HCT116 (cell line): ENCODE results near the gene GORAB. TPM values are rescaled to one million over a fixed set of nuclear protein-coding genes. Genes with fewer than 3 reads are reported as not detected.
A peak's percentile ranks its signal among the peaks of the same experiment; 100 is the strongest.

Experiments
- ATAC-seq: fragments of 200-7000 bp; cut with Tn5 transposase; 2 replicates; pipeline ENCODE4 v1.9.1; 2020; ENCODE audit warnings: mild to moderate bottlenecking, moderate library complexity
- BruUV-seq: library from RNA; stranded (reverse); fragments of 400-500 nt; replicated peaks from 2 replicates; lab custom pipeline; 2021; lab: Mats Ljungman, UMichigan
- CTCF ChIA-PET: fragments of 300-600 bp; sonication (Branson Sonifier 250); formaldehyde crosslinking; loops from one replicate; lab custom pipeline; 2021; ENCODE audit warnings: antibody characterized with exemption; lab: Charles Lee
- POLR2A ChIA-PET: fragments of 300-600, 350-600 bp; sonication (Branson Sonifier 250); formaldehyde crosslinking; loops from one replicate; lab custom pipeline; 2021; ENCODE audit warnings: antibody characterized with exemption; lab: Charles Lee
- RAD21 ChIA-PET, 2 experiments: fragments of 300-600 bp; sonication (Branson Sonifier 250); formaldehyde crosslinking; loops; one replicate each; lab custom pipeline; 2023; ENCODE audit warnings: low total read pairs in 2 of 2; ENCODE audit not compliant: uncharacterized antibody in 2 of 2, unreplicated experiment in 2 of 2, low non-redundant PET in 1 of 2; lab: Charles Lee
- DNase-seq: peaks from one replicate; pipeline ENCODE4 v3.0.0-alpha.2; 2010; ENCODE audit warnings: low read depth, low spot score
- H2AFZ ChIP-seq: fragments of 200-600 bp; shearing (Covaris generic), sonication (generic); 2 replicates; pipeline ENCODE4 v1.6.1; 2017; ENCODE audit warnings: low read depth, mixed run types, mixed read lengths, antibody characterized with exemption, low read length; ENCODE audit not compliant: poor library complexity, severe bottlenecking
- H3K27ac ChIP-seq: 2 replicates; pipeline ENCODE4 v1.5.1; 2012; ENCODE audit warnings: low read depth, low read length
- H3K27me3 ChIP-seq: fragments of 200-600 bp; sonication (generic); 2 replicates; pipeline ENCODE4 v1.6.1; 2016; ENCODE audit warnings: mixed run types, low read length, mixed read lengths; ENCODE audit not compliant: insufficient read depth
- H3K36me3 ChIP-seq, 2 experiments: fragments of 200-500 bp in 1 of 2; fragments of 200-600 bp in 1 of 2; sonication (Bioruptor generic) in 1 of 2; sonication (generic) in 1 of 2; 2 replicates each; pipeline versions ENCODE4 v1.5.1 to v1.6.1; 2014 to 2016; ENCODE audit warnings: low read length in 2 of 2, inconsistent platforms in 1 of 2, mixed read lengths in 1 of 2, mixed run types in 1 of 2; ENCODE audit not compliant: insufficient read depth in 2 of 2, control insufficient read depth in 1 of 2
- H3K4me1 ChIP-seq, 2 experiments: fragments of 200-600 bp in 1 of 2; sonication (generic) in 1 of 2; 2 replicates each; pipeline versions ENCODE4 v1.5.1 to v1.6.1; 2012 to 2017; ENCODE audit warnings: low read length in 2 of 2, inconsistent platforms in 1 of 2, mild to moderate bottlenecking in 1 of 2, mixed read lengths in 1 of 2, mixed run types in 1 of 2, moderate library complexity in 1 of 2; ENCODE audit not compliant: insufficient read depth in 2 of 2, control insufficient read depth in 1 of 2
- H3K4me2 ChIP-seq: fragments of 200-600 bp; sonication (generic); 2 replicates; pipeline ENCODE4 v1.6.1; 2017; ENCODE audit warnings: mixed run types, low read length, mixed read lengths
- H3K4me3 ChIP-seq, 2 experiments: fragments of 200-600 bp in 1 of 2; sonication (generic) in 1 of 2; replicated peaks in 1 of 2; 2 replicates each; pipeline ENCODE4 v1.5.1; 2011 to 2016; ENCODE audit warnings: low read length in 2 of 2, control low read depth in 1 of 2, low read depth in 1 of 2, mild to moderate bottlenecking in 1 of 2, mixed read lengths in 1 of 2, mixed run types in 1 of 2
- H3K79me2 ChIP-seq: fragments of 200-600 bp; sonication (generic); 2 replicates; pipeline ENCODE4 v1.6.1; 2017; ENCODE audit warnings: mild to moderate bottlenecking, mixed run types, low read length, moderate library complexity, mixed read lengths; ENCODE audit not compliant: insufficient read depth
- H3K9ac ChIP-seq: fragments of 200-600 bp; sonication (generic); 2 replicates; pipeline ENCODE4 v1.6.1; 2016; ENCODE audit warnings: low read length, mixed read lengths
- H3K9me2 ChIP-seq: fragments of 200-600 bp; sonication (generic), shearing (Covaris generic); 2 replicates; pipeline ENCODE4 v1.6.1; 2017; ENCODE audit warnings: mixed run types, mild to moderate bottlenecking, moderate library complexity; ENCODE audit not compliant: insufficient read depth
- H3K9me3 ChIP-seq, 2 experiments: fragments of 200-500 bp in 1 of 2; fragments of 200-600 bp in 1 of 2; sonication (Bioruptor generic) in 1 of 2; sonication (generic) in 1 of 2; 2 replicates each; pipeline ENCODE4 v1.6.1; 2014 to 2017; ENCODE audit warnings: low read length in 2 of 2, mixed read lengths in 2 of 2, inconsistent platforms in 1 of 2, low read depth in 1 of 2, mild to moderate bottlenecking in 1 of 2, mixed run types in 1 of 2, moderate library complexity in 1 of 2; ENCODE audit not compliant: control insufficient read depth in 1 of 2, insufficient read depth in 1 of 2
- H4K20me1 ChIP-seq: fragments of 200-600 bp; sonication (generic), shearing (Covaris generic); 2 replicates; pipeline ENCODE4 v1.6.1; 2017; ENCODE audit warnings: mixed run types, mild to moderate bottlenecking, moderate library complexity; ENCODE audit not compliant: insufficient read depth
- JUND ChIP-seq: IDR thresholded peaks from 2 replicates; pipeline ENCODE4 v1.6.1; 2012
- SIN3A ChIP-seq: IDR thresholded peaks from 2 replicates; pipeline ENCODE4 v1.6.1; 2012; ENCODE audit warnings: low read depth
- ZNF274 ChIP-seq: fragments of 200-500 bp; sonication (Bioruptor generic); IDR thresholded peaks from 2 replicates; pipeline ENCODE4 v1.6.1; 2014; ENCODE audit warnings: mild to moderate bottlenecking, low read depth, low read length, inconsistent platforms
- intact Hi-C: fragments of 100-400 bp; cut with micrococcal nuclease; formaldehyde crosslinking; loops from 2 replicates; pipeline ENCODE4 v1.10.0; 2022
- total RNA-seq: library from RNA; stranded (reverse); gene quantifications from one replicate; pipeline ENCODE4 v1.2.1, GENCODE V29; 2021; ENCODE audit not compliant: unreplicated experiment
- TF ChIP-seq, protein P1 (sequence below): IDR thresholded peaks from 2 replicates; pipeline ENCODE4 v1.6.1; 2012; ENCODE audit warnings: low read depth

GORAB gene
- total RNA-seq, 1 experiment from 2014 or later: 7.5 TPM

DNA sequence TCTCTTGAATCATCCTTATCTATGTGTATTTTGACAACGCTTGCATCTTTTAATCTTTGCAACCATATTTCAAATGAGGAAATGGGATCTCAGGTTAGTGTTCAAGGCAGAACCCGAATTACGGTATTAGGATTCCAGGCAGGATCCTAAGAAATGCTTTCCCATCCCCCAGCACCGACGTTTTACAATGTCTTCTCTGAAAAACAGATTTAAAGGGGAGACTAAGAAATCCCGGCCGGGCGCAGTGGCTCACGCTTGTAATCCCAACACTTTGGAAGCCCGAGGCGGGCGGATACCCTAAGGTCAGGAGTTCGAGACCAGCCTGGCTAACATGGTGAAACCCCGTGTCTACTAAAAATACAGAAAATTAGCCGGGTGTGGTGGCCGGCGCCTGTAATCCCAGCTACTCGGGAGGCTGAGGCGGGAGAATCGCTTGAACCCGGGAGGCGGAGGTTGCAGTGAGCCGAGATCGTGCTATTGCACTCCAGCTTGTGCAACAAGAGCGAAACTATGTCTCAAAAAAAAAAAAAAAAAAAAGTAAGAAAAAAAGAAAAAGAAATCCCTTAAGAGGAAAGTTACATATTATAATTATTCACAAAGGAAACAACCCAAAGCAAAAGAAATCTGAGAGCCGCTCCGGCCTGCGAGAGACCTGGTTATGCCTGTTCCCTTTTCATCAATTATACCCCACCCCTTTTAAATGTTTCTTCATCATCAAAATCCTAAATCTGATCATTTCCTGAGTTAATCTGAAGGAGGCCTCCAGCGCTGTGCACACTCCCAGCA, 801 bp upstream of the GORAB start:
- TF ChIP-seq, protein P1, sequence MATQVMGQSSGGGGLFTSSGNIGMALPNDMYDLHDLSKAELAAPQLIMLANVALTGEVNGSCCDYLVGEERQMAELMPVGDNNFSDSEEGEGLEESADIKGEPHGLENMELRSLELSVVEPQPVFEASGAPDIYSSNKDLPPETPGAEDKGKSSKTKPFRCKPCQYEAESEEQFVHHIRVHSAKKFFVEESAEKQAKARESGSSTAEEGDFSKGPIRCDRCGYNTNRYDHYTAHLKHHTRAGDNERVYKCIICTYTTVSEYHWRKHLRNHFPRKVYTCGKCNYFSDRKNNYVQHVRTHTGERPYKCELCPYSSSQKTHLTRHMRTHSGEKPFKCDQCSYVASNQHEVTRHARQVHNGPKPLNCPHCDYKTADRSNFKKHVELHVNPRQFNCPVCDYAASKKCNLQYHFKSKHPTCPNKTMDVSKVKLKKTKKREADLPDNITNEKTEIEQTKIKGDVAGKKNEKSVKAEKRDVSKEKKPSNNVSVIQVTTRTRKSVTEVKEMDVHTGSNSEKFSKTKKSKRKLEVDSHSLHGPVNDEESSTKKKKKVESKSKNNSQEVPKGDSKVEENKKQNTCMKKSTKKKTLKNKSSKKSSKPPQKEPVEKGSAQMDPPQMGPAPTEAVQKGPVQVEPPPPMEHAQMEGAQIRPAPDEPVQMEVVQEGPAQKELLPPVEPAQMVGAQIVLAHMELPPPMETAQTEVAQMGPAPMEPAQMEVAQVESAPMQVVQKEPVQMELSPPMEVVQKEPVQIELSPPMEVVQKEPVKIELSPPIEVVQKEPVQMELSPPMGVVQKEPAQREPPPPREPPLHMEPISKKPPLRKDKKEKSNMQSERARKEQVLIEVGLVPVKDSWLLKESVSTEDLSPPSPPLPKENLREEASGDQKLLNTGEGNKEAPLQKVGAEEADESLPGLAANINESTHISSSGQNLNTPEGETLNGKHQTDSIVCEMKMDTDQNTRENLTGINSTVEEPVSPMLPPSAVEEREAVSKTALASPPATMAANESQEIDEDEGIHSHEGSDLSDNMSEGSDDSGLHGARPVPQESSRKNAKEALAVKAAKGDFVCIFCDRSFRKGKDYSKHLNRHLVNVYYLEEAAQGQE: no peak
- 0 out of 2 replicates have a peak, but pooled peaks have one; percentile 19 for TF ChIP-seq SIN3A
- Histone ChIP-seq H3K4me2 (peak overlapping the region; percentile 73), H3K4me1 (peaks cover 5 to 11% of the 10 kb centered on the region in 2 experiments; a peak in 3 of 4 replicates), H3K4me3 (peak overlapping the region; percentile 80 to 89), H3K9me2 (no peaks in the 10 kb centered on the region), H3K27ac (peak overlapping the region; percentile 72), H3K9me3 (no peaks in the 10 kb centered on the region), H3K27me3 (no peaks in the 10 kb centered on the region), H2AFZ (peak overlapping the region; percentile 94), H3K79me2 (peaks cover 38% of the 10 kb centered on the region), H3K36me3 (peaks cover 0 to 3% of the 10 kb centered on the region in 2 experiments; a peak in 1 of 4 replicates), H4K20me1 (no peaks in the 10 kb centered on the region), H3K9ac (peak overlapping the region; percentile 88)
- ChIA-PET CTCF (no interaction called here), RAD21 (no interaction called here), POLR2A (interaction anchor here (1.4 to 2.0 kb wide), 2 partner anchors 9 to 10 kb away, joined by 8 read pairs; no protein-coding TSS in a partner anchor)
- ATAC-seq: no peak
- intact Hi-C loops: no loop called here
- no peak for DNase-seq
- TSS peak; percentile 95 for BruUV-seq

DNA sequence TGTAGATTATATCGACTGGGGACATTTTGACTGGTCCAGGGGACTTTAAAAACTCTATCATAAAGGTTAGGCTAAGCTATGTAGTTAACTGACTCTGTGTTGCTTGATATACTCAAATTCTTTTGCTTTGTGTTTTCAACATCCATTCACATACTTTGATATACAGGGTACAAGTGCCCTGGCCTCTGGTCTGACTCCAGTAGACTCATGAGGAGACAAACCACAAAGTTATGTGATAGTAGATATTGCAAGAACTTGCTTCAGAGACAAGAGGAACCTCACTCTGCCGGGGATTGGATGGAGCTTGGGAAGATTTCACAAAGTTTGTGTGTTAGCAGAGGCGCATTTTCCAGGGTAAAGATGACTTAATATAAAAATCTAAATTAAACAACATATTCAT, 1.3 kb downstream of the GORAB start:
- RAD21 ChIA-PET: no interaction called here
- Histone ChIP-seq H3K9ac (peak overlapping the region; percentile 88), H3K9me3 (no peaks in the 10 kb centered on the region), H3K4me3 (peak overlapping the region; percentile 80 to 89), H3K9me2 (no peaks in the 10 kb centered on the region), H2AFZ (no peak overlapping the region), H3K4me2 (peak overlapping the region; percentile 73), H3K79me2 (peaks cover 58% of the 10 kb centered on the region), H3K36me3 (peaks cover 0 to 3% of the 10 kb centered on the region in 2 experiments; a peak in 1 of 4 replicates), H3K27ac (no peak overlapping the region), H3K4me1 (peaks cover 5 to 14% of the 10 kb centered on the region in 2 experiments; a peak in 3 of 4 replicates), H4K20me1 (no peaks in the 10 kb centered on the region), H3K27me3 (no peaks in the 10 kb centered on the region)
- no peak for ATAC-seq
- TF ChIP-seq JUND: no peak
- no peak for TF ChIP-seq ZNF274
- POLR2A ChIA-PET: no interaction called here
- intact Hi-C loops: no loop called here
- no TSS peak for BruUV-seq
- no peak for DNase-seq
- CTCF ChIA-PET: no interaction called here
